Measurements from ENCODE around the gene DMRTB1. TPM values are rescaled to one million over a fixed set of nuclear protein-coding genes. Genes with fewer than 3 reads are reported as not detected.

DMRTB1 gene
- total and polyA plus RNA-seq, 9 of the 15 experiments (the other 6 are each of a cell fraction or from before 2014, with no cell fraction given): 0.06 to 0.35 (median 0.13) TPM; not detected in 3

- no peak for TF ChIP-seq MGA (IDR thresholded peaks at IDR 0.05)
- TF ChIP-seq ELF2 (CRISPR knock-in tag; IDR thresholded peaks at IDR 0.05): no peak
- no peak for TF ChIP-seq SREBF1 (IDR thresholded peaks at IDR 0.05; ENCODE audit: borderline replicate concordance, low read depth, low read length)
Measured at GRCh38 chr1:53446051-53446450, 13.1 kb upstream of the DMRTB1 start (continued).

All from K562 (cell line).